Tongue (tissue), 2 donors: ENCODE results near the gene MAML2. TPM values are rescaled to one million over a fixed set of nuclear protein-coding genes. Genes with fewer than 3 reads are reported as not detected.

Source experiments
- DNase-seq: peaks from one replicate; pipeline ENCODE4 v3.0.0-alpha.2; 2015
- total RNA-seq: library from RNA; depleted of rRNA; stranded (reverse); fragments of >200 nt; gene quantifications from one replicate; pipeline ENCODE4 v1.2.3, GENCODE V29; 2014

Gene MAML2
- total RNA-seq, 1 donor from 2014 or later, result 10.9 TPM

DNA sequence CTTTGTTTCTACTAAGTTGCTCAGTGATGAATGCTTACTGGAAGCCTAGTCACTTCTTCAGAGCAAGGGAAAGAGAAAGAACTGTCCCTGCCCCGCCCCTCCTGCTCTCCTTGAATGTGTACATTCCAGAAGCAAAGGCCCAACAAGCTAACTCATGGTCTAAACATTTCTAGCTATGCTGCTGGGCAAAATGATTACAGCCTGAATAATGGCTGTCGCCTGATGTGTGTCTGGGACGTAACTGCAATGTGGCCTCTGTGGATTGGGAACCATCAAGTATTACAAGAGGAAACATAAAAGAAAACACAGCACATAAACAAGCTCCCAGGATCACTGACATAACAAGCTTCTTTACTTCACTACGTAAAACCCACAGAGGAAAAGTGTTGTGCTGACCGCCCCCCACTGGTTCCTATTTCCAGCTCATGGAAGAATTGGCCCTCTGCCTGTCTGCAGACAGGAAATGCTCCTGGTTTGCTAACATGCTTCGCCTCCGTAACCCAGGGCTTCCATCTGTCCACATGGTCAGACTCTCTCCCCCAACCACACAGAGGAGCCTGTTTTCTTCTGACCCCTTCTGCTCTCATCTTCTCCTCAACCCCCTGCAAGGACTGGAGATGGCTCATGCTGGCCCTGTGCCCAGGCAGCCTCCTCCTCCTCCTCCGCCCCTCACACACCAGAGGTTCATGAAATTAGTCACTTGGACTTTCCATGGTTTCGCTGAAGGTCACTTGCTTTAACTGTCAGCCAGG is 187.2 kb downstream of the MAML2 start:
- DNase-seq, result peak; percentile 80

DNA sequence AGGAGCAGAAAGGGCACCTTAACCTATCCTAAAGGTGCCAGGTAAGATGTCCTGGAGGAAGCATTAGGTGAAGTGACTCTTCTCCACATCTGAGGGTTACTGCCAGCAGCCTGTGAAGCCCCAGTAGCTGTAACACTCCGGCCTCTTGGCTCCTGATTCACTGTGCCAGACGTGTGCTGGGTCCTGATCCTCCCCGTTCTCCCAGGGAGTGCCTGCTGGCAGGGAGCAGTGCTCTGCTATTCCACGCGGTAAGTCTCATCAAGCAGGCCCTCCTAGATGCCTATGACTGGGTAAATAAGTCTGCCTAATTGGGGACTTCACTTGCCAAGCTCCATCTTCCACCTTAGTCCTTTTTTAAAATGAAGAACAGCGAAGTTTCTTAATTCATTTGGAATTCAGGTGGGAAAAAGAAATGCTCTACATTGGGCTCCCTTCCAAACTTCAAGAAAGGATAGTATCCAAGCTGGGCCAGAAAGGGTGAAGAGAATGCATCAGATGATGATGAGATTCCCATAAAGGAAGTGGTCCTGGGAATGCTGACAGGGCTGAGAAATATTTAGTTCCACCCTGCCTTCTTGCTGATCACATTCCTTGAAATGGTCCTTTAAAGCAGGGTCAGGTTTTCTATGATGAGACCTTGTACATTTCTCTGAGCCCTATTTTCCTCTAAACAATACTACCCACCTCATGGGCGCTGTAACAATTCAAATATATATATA is 188.0 kb downstream of the MAML2 start:
- DNase-seq, result no peak

- no peak for DNase-seq
Measured at GRCh38 chr11:96152623-96153022, 190.4 kb downstream of the MAML2 start.

DNA sequence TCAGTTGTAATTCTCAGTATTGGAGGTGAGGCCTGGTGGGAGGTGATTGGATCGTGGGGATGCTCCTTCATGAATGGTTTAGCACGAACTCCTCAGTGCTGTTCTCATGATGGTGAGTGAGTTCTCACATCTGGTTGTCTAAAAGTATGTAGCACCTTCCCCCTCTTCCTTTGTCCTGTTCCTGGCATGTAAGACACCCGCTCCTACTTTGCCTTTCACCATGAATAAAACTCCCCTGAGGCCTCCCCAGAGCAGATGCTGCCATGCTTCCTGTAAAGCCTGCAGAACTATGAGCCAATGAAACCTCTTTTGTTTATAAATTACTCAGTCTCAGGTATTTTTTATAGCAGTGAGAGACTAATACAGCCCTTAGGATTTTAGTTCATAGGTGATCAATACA is 191.5 kb downstream of the MAML2 start:
- no peak for DNase-seq

GRCh38 chr11:96150609-96151008 is 192.4 kb downstream of the MAML2 start:
- DNase-seq, result no peak

- DNase-seq, result no peak
Measured at GRCh38 chr11:96149743-96150555, 193.0 kb downstream of the MAML2 start.

GRCh38 chr11:96147906-96148486 is 195.0 kb downstream of the MAML2 start:
- DNase-seq, result no peak

- no peak for DNase-seq
Measured at GRCh38 chr11:96147186-96147585, 195.8 kb downstream of the MAML2 start.

DNA sequence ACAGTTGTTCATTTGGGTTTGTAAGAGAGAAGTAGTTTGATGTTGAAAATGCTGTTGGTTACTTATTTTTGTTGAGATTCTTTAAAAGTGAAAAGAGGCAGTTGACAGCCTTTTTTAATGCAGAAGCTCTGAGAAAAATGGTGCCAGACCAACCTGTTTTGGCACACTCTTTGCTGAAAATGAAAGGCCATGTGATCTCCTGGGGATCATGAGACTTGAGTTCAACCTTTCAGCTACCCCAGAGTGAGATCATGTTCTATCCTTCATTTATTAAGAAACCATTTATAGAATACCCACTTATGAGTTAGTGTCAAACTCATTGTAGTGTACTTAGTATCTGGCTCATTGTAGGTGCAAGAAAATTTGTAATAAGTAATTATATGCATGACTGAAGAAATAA is 196.2 kb downstream of the MAML2 start:
- no peak for DNase-seq

DNA sequence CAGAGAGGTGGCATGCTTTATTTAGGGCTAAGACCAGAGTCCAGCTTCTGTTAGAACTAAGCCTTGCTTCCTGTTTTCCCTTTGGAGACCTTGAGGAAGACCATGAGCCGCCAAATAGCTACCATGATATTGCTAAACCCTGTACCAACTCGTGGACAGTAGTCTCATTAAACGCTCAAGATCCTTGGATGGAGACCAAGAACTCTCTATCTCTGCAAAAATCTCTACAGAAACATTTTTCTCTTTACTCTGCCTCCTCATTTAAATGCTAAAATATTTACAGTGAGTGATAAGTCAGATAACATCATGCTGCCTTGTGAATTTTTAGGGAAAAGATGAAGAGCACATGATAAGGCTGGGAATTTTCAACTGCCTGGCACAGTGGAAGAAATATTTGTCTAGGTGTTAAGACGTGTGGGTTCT is 197.8 kb downstream of the MAML2 start:
- DNase-seq, result no peak

DNA sequence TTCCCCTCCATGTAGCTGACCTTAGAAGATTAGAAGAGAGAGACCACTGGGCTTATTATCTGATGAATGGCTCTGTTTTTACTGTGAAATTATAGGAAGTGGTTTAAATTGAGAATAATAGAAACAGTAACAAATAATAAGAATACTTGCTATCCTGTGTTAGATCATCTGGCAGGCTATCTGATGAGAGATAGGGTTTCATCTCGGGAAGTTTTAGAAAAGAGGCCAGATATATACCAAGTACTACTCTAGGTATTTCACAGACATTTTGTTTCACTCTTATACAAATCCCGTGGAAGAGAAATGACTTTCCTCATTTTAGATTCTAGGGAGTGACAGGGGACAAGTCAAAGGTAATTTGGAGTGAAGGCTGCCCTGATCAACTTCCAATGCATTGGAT is 198.4 kb downstream of the MAML2 start:
- DNase-seq, result no peak

DNA sequence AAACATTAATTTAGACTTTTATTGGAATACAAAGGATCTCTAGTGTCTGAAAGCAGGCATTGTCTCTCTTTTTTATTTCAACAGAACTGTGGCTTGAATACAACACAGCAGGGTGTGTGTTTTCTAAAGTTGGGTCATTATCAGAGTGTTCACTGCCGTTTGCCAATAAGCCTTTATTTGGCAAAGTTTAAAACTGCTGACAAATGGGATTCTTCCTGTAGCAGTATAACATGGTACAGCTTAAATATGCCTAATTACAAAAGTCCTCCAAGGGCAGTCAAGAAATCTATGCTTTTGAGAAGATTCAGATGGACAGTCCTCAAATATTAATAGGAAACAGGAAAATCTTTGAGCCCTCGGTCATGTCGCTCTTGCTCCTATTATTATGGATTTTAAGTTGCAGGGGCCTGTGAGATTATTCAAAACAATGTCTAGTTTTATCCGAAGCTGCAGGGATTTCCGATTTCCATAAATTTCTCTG is 199.9 kb downstream of the MAML2 start:
- no peak for DNase-seq

GRCh38 chr11:96141626-96142025 is 201.4 kb downstream of the MAML2 start:
- no peak for DNase-seq

DNA sequence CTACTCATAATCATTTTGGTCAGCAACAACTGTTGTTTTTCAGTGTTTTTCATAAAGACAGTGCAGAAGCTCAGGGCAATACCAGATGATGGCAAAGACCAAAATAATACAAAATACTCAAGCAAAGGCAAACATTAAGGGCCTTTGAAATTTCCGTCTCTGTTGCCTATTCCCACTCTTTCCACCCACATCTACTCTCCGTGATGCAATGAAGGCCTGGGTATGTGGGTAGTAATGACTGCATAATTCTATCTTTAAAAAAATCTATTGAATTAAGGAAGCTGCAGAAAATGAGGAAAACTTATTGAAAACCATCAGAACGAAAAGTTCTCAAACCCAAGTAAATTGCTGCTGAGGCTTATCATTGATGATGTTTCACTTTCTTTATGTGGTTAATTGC is 203.3 kb downstream of the MAML2 start:
- no peak for DNase-seq

- DNase-seq, result no peak
Measured at GRCh38 chr11:96137373-96137772, 205.6 kb downstream of the MAML2 start.

DNA sequence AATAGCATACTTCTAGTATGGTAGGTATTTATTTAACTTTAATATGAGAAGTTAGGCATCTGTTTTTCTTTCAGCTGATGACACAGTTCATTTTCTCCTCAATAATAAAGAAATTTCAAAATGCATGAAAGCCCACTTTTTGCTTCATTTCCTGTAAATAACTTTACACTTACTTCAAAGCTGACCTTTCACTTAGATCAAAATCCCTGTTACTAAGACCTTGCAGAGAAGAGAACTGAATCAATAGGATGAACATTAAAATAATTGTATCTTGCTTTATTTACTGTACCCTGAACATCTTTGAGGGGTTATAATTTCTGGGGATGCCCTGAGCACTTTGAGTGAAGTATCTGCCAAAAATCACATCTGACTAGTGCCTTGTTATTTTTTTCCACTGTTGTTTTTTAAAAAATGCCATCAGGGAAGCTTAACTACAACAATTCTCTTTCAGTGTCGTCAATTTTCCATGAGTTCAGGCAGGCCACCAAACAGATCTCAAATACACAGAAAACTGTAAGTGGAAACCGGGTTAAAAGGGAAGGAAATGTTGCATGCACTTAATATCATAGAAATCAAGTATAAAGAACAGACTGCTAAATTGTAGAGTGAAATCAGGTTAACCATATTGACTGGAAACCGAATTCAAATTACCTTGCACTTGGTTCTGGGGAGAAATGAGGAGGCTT is 206.2 kb downstream of the MAML2 start:
- no peak for DNase-seq

- peak; percentile 45 for DNase-seq
Measured at GRCh38 chr11:96134602-96135001, 208.4 kb downstream of the MAML2 start.

GRCh38 chr11:96132437-96132836 is 210.6 kb downstream of the MAML2 start:
- no peak for DNase-seq

DNA sequence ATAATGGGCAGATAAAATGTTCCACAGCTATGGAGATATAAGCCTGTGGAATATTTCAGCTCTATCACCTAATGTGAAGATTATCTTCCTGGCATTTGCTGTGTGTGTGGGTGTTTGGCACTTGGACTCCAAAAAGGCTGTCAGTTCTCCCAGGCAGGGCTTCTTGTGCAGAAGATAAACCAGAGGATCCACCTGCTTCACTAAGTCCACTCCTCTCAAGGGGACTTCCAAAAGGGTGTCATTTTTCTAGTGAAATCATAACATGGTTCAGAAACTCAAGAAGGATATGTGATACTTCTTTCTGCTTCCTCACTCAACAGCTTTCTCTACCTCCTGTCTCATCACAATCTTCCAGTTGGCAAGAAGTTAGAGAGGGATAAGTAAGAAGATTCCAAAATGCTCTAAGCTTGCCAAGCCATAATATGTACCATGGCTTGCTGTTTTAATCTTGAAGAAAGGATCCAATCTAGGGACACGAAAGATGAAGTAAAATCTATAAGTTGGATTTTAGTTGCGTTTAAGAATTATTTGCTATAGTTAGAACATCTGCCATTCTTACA is 212.9 kb downstream of the MAML2 start:
- DNase-seq, result peak; percentile 53

GRCh38 chr11:96127596-96127959 is 215.4 kb downstream of the MAML2 start:
- DNase-seq, result peak; percentile 84

- peak; percentile 73 for DNase-seq
Measured at GRCh38 chr11:96126917-96127595, 215.9 kb downstream of the MAML2 start.
